GM19397 (cell line): ENCODE results near the gene DGKZ.
A peak's percentile ranks its signal among the peaks of the same experiment; 100 is the strongest.
"Not testable (repeated sequence)": the region's sequence is repeated elsewhere in the genome, so short reads cannot be mapped to it uniquely, and the experiment has no call there.

Experiments
- ATAC-seq: cut with Tn5 transposase; IDR thresholded peaks from one replicate; pipeline ENCODE4 v1.9.1; 2021; ENCODE audit warnings: mild to moderate bottlenecking, moderate library complexity; ENCODE audit not compliant: unreplicated experiment

Gene DGKZ

DNA sequence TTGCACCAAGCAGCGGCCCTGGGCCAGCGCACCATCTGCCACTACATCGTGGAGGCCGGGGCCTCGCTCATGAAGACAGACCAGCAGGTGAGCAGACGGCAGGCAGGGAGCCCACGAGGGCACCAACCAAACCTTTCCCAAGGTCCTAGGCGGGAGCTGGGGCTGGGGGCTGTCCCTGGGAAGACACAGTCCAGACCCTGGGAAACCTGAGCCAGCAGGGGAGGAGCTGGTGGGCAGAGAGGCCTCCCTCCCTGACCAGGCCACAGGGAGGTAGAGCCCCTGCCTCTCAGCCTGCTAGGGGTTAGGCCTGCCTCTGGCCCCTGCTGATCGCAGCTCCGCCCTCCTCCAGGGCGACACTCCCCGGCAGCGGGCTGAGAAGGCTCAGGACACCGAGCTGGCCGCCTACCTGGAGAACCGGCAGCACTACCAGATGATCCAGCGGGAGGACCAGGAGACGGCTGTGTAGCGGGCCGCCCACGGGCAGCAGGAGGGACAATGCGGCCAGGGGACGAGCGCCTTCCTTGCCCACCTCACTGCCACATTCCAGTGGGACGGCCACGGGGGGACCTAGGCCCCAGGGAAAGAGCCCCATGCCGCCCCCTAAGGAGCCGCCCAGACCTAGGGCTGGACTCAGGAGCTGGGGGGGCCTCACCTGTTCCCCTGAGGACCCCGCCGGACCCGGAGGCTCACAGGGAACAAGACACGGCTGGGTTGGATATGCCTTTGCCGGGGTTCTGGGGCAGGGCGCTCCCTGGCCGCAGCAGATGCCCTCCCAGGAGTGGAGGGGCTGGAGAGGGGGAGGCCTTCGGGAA is 32.4 kb downstream of the DGKZ start:
- ATAC-seq: not testable (repeated sequence)

DNA sequence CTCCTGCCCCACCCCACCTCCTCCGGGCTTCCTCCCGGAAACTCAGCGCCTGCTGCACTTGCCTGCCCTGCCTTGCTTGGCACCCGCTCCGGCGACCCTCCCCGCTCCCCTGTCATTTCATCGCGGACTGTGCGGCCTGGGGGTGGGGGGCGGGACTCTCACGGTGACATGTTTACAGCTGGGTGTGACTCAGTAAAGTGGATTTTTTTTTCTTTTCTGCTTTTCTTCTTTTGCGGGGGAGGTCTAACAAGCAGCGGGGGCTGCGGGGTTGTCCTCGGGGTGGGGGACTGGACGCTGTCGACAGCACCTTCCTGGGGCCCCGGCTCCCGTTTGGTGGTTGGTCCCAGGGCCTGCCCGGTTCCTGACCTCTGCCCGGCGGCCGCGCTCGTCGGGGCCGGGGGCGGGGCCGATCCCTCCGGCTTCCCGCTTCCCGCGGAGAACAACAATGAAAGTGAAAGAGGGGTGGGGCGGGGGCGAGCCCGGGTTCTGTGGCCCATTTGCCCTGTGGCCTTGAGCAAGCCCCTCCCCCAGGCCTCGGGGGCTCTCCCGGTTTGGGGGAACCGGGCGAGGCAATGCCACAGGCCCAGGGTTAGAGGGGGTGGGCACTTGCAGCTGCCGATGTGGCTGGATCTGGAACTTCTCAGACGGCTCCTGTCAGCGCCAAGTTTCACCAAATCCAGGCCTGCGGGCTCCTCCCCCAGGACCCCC is 33.2 kb downstream of the DGKZ start:
- ATAC-seq: no peak

- ATAC-seq: no peak
Measured at GRCh38 chr11:46381048-46381818, 34.0 kb downstream of the DGKZ start, which contains the start of gene MDK. Gene MDK (plus strand): TSS chr11:46381669. CDS start chr11:46382058, 389 bp downstream.

DNA sequence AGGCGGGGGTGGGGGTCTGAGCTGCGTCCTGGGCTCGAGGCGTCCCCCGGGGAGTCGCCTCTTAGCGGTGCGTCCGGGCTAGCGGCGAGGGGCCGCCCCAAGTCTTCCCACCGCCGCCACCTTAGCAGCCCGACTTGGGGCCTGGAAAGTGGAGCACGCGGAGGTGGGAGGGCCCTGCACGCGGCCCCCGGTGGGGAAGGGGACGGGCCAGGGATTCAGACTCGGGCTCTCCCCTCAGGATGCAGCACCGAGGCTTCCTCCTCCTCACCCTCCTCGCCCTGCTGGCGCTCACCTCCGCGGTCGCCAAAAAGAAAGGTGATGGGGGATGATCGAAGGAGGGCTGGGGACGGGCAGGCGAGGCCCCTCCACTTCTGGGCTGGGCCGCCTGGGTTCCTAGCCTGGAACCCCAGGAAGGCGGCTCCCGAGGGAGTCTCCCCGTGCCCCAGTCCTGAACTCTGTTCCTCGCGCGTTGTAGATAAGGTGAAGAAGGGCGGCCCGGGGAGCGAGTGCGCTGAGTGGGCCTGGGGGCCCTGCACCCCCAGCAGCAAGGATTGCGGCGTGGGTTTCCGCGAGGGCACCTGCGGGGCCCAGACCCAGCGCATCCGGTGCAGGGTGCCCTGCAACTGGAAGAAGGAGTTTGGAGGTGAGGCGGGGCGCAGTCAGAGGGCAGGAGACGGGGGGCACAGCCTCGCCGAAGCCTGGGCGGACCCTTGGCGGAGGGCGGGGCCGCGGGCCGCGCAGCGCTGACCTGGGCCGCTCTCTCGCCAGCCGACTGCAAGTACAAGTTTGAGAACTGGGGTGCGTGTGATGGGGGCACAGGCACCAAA is 34.8 kb downstream of the DGKZ start:
- ATAC-seq: no peak

- no peak for ATAC-seq
Measured at GRCh38 chr11:46382646-46383403, 35.6 kb downstream of the DGKZ start.

- ATAC-seq: no peak
Measured at GRCh38 chr11:46383404-46383758, 36.1 kb downstream of the DGKZ start.

DNA sequence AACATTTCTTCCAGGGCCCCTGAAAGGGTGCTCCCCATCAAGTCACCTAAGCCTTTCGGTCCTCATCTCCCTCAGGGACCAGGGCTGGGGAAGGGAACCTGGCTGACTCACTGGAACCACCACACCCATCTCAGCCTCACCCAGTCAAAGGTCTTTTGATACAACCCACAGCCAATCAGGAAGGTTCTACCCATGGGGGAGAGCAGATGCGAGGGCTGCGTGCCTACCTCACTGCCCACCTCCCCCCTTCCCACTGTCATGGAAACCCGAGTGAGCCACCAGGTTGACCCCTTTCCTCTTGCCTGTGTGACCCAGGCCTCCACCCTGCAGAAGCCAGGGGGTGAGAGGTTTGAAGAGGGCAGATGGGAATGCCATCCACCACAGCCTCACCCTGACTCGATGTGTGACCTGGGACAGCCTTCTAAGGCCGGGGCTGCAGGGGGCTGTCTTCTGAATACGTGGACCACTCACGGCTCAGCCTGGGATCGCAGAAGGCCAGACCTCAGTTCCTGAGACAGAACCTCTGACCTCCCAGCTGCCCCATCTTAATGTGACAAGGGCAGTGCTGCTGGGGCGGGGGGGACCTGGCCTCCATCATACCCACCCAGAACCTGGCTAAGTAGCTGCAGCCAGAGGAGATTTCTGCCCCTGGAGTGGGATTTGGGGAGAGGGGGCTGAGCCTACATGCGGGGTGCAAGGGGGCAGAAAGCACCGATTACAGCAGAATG is 36.9 kb downstream of the DGKZ start:
- ATAC-seq: no peak

- ATAC-seq: no peak
Measured at GRCh38 chr11:46385169-46386004, 38.1 kb downstream of the DGKZ start.

DNA sequence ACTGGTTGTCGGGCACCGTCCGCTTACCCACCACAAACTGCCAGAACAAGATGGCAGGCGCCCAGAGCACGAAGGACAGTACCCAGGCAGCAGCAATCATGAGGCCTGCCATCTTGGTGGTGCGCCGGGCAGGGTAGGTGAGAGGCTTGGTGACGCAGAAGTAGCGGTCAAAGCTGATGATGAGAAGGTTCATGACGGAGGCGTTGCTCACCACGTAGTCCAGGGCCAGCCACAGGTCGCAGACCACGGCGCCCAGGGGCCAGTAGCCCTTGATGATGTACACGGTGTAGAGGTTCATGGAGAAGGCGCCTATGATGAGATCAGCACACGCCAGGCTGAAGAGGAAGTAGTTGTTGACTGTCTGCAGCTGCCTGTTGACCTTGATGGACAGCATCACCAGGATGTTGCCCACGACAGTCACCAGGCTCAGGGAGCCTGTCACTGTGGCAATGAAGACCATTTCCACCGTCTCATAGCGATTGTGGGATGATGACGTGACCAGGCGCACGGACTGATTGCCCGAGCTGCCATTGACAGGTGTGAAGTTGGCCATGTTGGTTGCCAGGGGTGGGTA is 38.8 kb downstream of the DGKZ start:
- no peak for ATAC-seq

DNA sequence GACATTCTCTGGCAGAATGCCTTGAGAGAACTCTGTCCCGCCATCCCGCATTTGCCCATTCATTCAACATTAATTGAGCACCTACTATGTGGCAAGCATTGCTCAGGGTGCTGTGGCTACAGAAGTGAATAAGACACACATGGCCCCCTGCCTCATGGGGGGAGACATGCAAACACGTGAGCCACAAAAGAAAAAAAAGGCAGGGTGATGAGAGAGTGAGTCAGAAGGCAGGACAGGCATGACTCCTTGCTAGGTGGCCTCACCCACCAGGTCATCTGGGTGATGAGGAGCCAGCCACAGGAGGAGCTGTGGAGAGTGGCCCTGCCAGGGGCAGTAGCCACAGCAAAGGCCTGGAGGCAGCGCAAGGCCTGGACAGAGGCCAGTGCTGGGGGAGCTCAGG is 39.4 kb downstream of the DGKZ start:
- ATAC-seq: no peak

DNA sequence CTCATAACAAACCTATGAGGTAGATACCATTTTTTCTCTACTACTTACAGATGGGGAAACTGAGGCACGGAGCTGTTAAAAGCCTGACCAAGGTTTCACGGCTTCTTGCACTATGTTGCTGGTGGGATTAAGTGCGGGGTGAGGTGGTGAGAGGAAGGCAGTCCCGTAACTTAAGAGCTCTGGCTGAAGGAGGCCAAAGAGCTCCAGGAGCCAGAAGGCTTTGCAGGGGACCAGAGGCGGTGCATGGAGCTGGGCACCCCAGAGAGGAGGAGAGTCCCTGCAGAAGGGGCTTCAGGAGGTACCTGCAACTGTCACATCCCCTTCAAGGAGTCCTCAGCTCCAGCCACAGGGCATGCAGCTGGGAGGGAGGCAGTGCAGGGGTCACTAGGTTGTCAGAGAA is 40.2 kb downstream of the DGKZ start:
- no peak for ATAC-seq

DNA sequence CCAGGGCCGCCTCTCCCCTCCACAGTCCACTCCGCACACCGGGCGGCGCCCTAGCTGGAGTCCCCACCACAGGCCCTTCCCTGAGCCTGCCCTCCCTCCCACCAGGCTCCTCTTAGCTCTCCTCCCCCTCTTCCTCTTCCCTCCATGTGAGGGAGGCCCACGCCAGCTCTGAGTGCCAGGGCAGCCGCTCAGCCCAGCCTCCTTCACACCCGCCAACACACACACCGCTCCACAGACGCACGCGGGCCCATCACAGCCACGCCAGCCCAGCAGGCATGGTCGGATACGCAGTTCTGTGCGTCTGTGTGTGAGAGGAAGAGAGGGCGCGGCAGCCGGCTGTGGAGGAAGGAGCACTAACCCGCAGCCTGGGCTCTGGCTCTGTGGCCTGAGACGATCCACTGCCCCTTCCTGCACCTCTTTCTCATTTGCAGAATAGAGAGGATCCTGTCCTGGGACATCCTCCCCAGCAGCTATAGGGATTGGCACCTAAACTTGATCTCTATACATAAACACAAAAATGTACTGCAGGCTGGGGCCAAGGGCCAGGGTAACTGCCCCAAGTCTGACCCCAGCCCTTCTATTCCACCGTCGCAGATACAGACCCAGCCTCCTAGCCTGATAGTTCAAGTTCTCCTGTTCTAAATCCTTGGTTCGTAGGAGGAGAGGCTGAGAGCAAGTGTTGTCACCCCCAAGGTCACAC is 40.8 kb downstream of the DGKZ start:
- ATAC-seq: no peak

GRCh38 chr11:46388619-46389449 is 41.6 kb downstream of the DGKZ start:
- ATAC-seq: no peak

GRCh38 chr11:46389450-46390330 is 42.4 kb downstream of the DGKZ start:
- ATAC-seq: peak; percentile 51

DNA sequence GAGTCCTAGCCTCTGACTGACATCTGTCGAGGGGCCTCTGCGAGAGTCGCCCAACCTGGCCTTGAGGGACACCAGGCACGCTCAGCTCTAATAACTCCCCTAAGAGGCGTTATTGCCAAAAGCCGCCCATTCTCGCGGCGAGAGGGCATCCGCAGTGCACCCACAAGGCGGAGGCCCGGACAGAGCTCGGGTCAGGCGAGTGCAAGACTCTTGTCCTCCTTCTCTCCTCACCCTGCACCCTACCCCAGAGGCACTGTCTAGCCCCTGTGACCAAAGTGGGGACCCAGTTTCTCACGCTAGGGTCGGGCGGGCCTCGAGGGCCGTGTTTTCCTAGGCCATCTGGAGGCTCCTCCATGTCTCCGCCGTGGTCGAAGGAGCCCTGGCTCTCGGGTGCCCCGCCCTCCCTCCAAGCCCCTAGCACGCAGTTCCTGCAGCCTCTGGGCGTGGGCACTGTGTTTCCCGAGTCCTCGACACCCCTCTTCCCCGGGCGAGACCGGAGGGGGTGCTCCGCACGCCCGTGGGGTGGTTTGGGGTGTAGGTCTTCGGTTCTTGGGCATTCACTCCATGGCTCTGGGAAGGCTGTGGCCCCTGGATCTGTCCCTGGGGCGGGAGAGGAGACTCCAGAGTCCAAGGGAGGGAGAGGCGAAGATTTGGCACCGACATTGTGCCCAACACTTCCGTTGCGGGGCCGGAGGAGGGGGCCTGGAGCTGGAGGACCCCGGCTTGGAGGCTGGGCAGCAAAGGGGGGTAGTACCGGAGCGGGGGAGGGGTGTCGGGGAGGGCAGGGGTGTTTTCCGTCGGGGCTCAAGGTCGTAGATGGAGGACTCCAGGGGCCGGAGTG is 43.3 kb downstream of the DGKZ start:
- no peak for ATAC-seq
